ENCODE data around the gene ABHD14A.

Gene ABHD14A

GRCh38 chr3:51957520-51958205 lies 17.2 kb upstream of the ABHD14A start:
- Histone ChIP-seq H3K4me1 (ENCODE audit: insufficient read depth, low read length) (no peaks in the 10 kb centered on the region), H3K9ac (ENCODE audit: low read depth, low read length) (no peak overlapping the region), H3K9me3 (ENCODE audit: control insufficient read depth, insufficient read depth, low read length) (no peaks in the 10 kb centered on the region), H3K36me3 (ENCODE audit: insufficient read depth, low read length) (no peaks in the 10 kb centered on the region)

GRCh38 chr3:51958603-51959521 lies 16.0 kb upstream of the ABHD14A start:
- Histone ChIP-seq H3K9me3 (ENCODE audit: control insufficient read depth, insufficient read depth, low read length) (no peaks in the 10 kb centered on the region), H3K4me1 (ENCODE audit: insufficient read depth, low read length) (no peaks in the 10 kb centered on the region; the same call in 1 of the 2 replicates), H3K36me3 (ENCODE audit: insufficient read depth, low read length) (no peaks in the 10 kb centered on the region), H3K9ac (ENCODE audit: low read depth, low read length) (no peak overlapping the region)

- H3K36me3 ChIP-seq (ENCODE audit: insufficient read depth, low read length), result no peaks in the 10 kb centered on the region
- no peak overlapping the region for H3K9ac ChIP-seq (ENCODE audit: low read depth, low read length)
- H3K9me3 ChIP-seq (ENCODE audit: control insufficient read depth, insufficient read depth, low read length), result no peaks in the 10 kb centered on the region
- H3K4me1 ChIP-seq (ENCODE audit: insufficient read depth, low read length), result peaks cover 7% of the 10 kb centered on the region; the same call in 1 of the 2 replicates
Measured at GRCh38 chr3:51959651-51960050, 15.2 kb upstream of the ABHD14A start.

GRCh38 chr3:51960386-51960785 lies 14.5 kb upstream of the ABHD14A start:
- H3K9ac ChIP-seq (ENCODE audit: low read depth, low read length), result no peak overlapping the region
- H3K9me3 ChIP-seq (ENCODE audit: control insufficient read depth, insufficient read depth, low read length), result no peaks in the 10 kb centered on the region
- H3K36me3 ChIP-seq (ENCODE audit: insufficient read depth, low read length), result no peaks in the 10 kb centered on the region
- peaks cover 9% of the 10 kb centered on the region; the same call in 1 of the 2 replicates for H3K4me1 ChIP-seq (ENCODE audit: insufficient read depth, low read length)

GRCh38 chr3:51961011-51961410 lies 13.9 kb upstream of the ABHD14A start:
- Histone ChIP-seq H3K9ac (ENCODE audit: low read depth, low read length) (no peak overlapping the region), H3K4me1 (ENCODE audit: insufficient read depth, low read length) (peaks cover 11% of the 10 kb centered on the region; the same call in 1 of the 2 replicates), H3K9me3 (ENCODE audit: control insufficient read depth, insufficient read depth, low read length) (no peaks in the 10 kb centered on the region), H3K36me3 (ENCODE audit: insufficient read depth, low read length) (no peaks in the 10 kb centered on the region)

DNA sequence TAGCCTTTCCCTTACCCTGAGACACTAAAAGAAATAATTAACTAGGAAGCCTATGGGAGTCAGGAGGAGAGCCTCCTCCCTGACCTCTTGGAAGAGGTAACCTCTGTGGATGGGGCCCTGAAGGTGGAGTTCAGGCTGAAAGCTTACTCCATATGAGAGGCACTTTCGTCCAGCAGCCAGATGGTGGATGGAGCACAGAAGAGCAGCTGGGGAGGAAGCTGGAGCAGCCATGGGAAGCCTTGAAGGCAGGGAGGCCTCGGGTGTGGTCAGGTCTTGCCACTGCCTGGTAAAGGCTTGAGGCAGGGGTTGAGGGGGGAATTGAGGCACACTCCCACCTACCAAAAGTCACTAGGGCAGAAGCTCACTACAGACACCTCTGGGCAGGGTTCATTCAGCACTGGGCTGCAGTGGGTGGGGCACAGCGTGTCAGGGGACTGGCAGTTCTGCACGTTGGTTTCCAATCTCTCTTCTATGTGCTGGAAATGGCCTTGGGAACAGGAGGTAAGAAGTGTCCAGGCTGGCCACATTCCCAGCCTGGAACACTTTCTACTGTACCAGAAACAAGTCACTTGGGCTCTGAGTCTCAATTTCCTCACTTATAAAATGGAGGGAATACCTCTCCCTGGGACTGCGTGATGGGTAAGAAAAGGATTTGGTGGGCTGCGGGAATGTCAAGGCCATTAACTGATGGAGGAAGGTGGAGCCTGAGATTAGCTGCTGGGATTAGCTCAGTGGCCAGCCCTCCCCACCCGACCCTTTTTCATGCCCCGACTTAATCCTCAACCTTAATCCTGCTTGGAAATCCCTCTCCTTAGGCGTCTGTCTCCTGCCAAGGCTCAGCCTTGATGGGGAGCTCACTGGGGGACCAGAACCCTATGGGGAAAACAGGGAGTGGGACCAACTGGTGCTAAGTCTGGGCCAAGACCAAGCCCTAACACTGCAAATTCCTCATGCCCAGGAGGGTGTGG lies 13.0 kb upstream of the ABHD14A start:
- H3K9ac ChIP-seq (ENCODE audit: low read depth, low read length), result no peak overlapping the region
- H3K4me1 ChIP-seq (ENCODE audit: insufficient read depth, low read length), result peaks cover 16% of the 10 kb centered on the region; the same call in 1 of the 2 replicates
- H3K36me3 ChIP-seq (ENCODE audit: insufficient read depth, low read length), result no peaks in the 10 kb centered on the region
- H3K9me3 ChIP-seq (ENCODE audit: control insufficient read depth, insufficient read depth, low read length), result no peaks in the 10 kb centered on the region

DNA sequence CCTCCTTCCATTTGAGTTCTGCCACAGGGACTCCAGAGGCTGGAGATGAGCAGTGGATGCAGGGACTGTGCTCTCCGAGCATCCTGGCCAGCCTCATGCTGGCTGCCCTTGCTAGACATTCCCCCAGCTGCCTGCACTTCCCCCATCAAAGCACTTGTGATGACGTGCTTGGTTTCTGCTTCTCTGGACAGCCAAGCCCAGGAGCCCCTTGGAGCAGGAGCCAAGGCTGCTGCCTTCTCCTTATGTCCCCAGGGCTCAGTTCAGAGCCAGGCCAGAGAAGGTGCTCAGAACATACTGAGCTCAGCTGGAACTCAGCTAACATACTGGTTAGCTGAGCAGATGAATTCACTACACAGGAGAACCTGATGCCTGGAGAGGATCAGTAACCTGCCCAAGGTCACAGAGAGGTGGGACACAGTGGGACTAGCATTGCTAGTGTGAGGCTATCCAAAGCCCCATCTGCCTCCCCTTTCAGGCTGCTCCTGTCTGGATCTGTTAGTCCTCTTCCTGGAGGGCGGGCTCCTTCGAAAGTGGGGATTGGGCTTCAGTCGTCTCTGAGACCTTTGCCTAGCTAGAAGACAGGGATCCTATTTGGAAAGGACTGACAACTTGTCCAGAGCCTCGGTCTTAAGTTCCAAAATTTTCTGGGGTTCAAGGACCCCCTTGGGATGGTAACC lies 11.9 kb upstream of the ABHD14A start:
- Histone ChIP-seq H3K4me1 (ENCODE audit: insufficient read depth, low read length) (peaks cover 16% of the 10 kb centered on the region; the same call in 1 of the 2 replicates), H3K9ac (ENCODE audit: low read depth, low read length) (no peak overlapping the region), H3K9me3 (ENCODE audit: control insufficient read depth, insufficient read depth, low read length) (no peaks in the 10 kb centered on the region), H3K36me3 (ENCODE audit: insufficient read depth, low read length) (no peaks in the 10 kb centered on the region)

GRCh38 chr3:51963951-51964451 lies 10.9 kb upstream of the ABHD14A start:
- Histone ChIP-seq H3K36me3 (ENCODE audit: insufficient read depth, low read length) (no peaks in the 10 kb centered on the region), H3K9ac (ENCODE audit: low read depth, low read length) (no peak overlapping the region), H3K9me3 (ENCODE audit: control insufficient read depth, insufficient read depth, low read length) (no peaks in the 10 kb centered on the region), H3K4me1 (ENCODE audit: insufficient read depth, low read length) (peaks cover 22% of the 10 kb centered on the region)

- Histone ChIP-seq H3K36me3 (ENCODE audit: insufficient read depth, low read length) (no peaks in the 10 kb centered on the region), H3K4me1 (ENCODE audit: insufficient read depth, low read length) (peaks cover 26% of the 10 kb centered on the region), H3K9ac (ENCODE audit: low read depth, low read length) (no peak overlapping the region), H3K9me3 (ENCODE audit: control insufficient read depth, insufficient read depth, low read length) (no peaks in the 10 kb centered on the region)
Measured at GRCh38 chr3:51964521-51964920, 10.3 kb upstream of the ABHD14A start.

DNA sequence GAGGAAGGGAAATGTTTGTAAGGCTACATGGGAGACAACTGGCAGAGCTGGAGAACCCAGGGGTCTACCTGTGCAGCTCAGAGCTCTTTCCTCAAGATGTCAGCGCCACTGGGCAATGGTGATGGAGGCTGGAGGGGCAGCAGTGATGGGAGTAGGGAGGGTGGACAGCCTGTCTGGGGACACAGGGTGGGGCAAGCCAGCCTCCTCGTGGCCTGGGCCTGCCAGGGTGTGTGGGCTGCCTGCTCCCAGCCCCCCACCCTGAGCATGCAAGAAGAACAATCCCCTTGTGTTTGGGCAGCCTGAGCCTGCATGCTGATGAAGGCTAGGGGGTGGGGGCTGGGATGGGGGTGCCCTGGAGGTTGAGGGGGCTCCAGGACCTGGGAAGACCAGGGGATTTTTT lies 8.8 kb upstream of the ABHD14A start:
- Histone ChIP-seq H3K4me1 (ENCODE audit: insufficient read depth, low read length) (peaks cover 26% of the 10 kb centered on the region), H3K9me3 (ENCODE audit: control insufficient read depth, insufficient read depth, low read length) (no peaks in the 10 kb centered on the region), H3K9ac (ENCODE audit: low read depth, low read length) (no peak overlapping the region), H3K36me3 (ENCODE audit: insufficient read depth, low read length) (no peaks in the 10 kb centered on the region)

- peak overlapping the region; percentile 66; the same call in 1 of the 2 replicates for H3K9ac ChIP-seq (ENCODE audit: low read depth, low read length)
- H3K36me3 ChIP-seq (ENCODE audit: insufficient read depth, low read length), result no peaks in the 10 kb centered on the region
- H3K9me3 ChIP-seq (ENCODE audit: control insufficient read depth, insufficient read depth, low read length), result no peaks in the 10 kb centered on the region
- peaks cover 26% of the 10 kb centered on the region for H3K4me1 ChIP-seq (ENCODE audit: insufficient read depth, low read length)
Measured at GRCh38 chr3:51966486-51966885, 8.4 kb upstream of the ABHD14A start.

GRCh38 chr3:51966922-51967383 lies 7.9 kb upstream of the ABHD14A start:
- Histone ChIP-seq H3K9ac (ENCODE audit: low read depth, low read length) (peak overlapping the region; percentile 66), H3K36me3 (ENCODE audit: insufficient read depth, low read length) (no peaks in the 10 kb centered on the region), H3K9me3 (ENCODE audit: control insufficient read depth, insufficient read depth, low read length) (no peaks in the 10 kb centered on the region), H3K4me1 (ENCODE audit: insufficient read depth, low read length) (peaks cover 26% of the 10 kb centered on the region)

- Histone ChIP-seq H3K9ac (ENCODE audit: low read depth, low read length) (peak within 1 kb of the TSS; percentile 66), H3K4me1 (ENCODE audit: insufficient read depth, low read length) (peaks cover 26% of the 10 kb centered on the region), H3K9me3 (ENCODE audit: control insufficient read depth, insufficient read depth, low read length) (no peaks in the 10 kb centered on the region), H3K36me3 (ENCODE audit: insufficient read depth, low read length) (no peaks in the 10 kb centered on the region)
Measured at GRCh38 chr3:51967384-51968169, 7.3 kb upstream of the ABHD14A start, which contains the start of gene PCBP4. Gene PCBP4 (minus strand): TSS chr3:51967454. CDS start chr3:51961240, 6,214 bp downstream.
